ENCODE measurements around the gene CRYL1. TPM values are rescaled to one million over a fixed set of nuclear protein-coding genes. Genes with fewer than 3 reads are reported as not detected.

The CRYL1 gene
- total RNA-seq, 1 experiment from 2014 or later: 3.7 TPM

GRCh38 chr13:20439261-20439660 lies 86.4 kb downstream of the CRYL1 start:
- H3T11ph ChIP-seq (ENCODE audit: low read length): no peak overlapping the region
- H2BK20ac ChIP-seq (ENCODE audit: low read depth, low read length, poor library complexity, severe bottlenecking): no peak overlapping the region
- H3K4me2 ChIP-seq (ENCODE audit: insufficient read depth, insufficient read length, low read length): no peak overlapping the region
- H3K23me2 ChIP-seq (ENCODE audit: insufficient read length, low read depth, low read length, poor library complexity, severe bottlenecking): no peaks in the 10 kb centered on the region
- H3K27ac ChIP-seq (ENCODE audit: insufficient read length, low read depth, low read length): no peak overlapping the region
- no peak overlapping the region for H3K14ac ChIP-seq (ENCODE audit: insufficient read depth, low read length)
- no CpG with 5 or more reads among the region's 4 CpGs for WGBS (ENCODE audit: extremely low coverage, insufficient read length, low lambda C conversion rate)
- no peak overlapping the region for H3K4ac ChIP-seq (ENCODE audit: low read depth, low read length)
- H3K23ac ChIP-seq (ENCODE audit: insufficient read length, low read depth, low read length): no peak overlapping the region
- H2BK120ac ChIP-seq (ENCODE audit: low read depth, low read length, poor library complexity, severe bottlenecking): no peak overlapping the region
- Mint-ChIP-seq H3K4me1 (peaks cover 23 to 31% of the 10 kb centered on the region in 2 experiments), H3K27me3 (ENCODE audit: low read depth) (no peaks in the 10 kb centered on the region), H3K9me3 (peaks cover 2 to 3% of the 10 kb centered on the region in 2 experiments; a peak in 3 of 5 replicates), H3K27ac (no peak overlapping the region), H3K4me3 (no peak overlapping the region), H3K36me3 (ENCODE audit: insufficient read depth in 1 of 3, low read depth in 3 of 3) (peaks cover 0 to under 1% (median under 1%) of the 10 kb centered on the region in 3 experiments; a peak in 3 of 7 replicates)
- H3K18ac ChIP-seq (ENCODE audit: insufficient read length, low read depth, low read length): no peak overlapping the region
- no peak overlapping the region for H2BK15ac ChIP-seq (ENCODE audit: low read depth, low read length)
- H2AFZ ChIP-seq (ENCODE audit: low read length): no peak overlapping the region
- no peak overlapping the region for H2BK12ac ChIP-seq (ENCODE audit: insufficient read length, low read depth, low read length)
- no peak overlapping the region for H4K5ac ChIP-seq (ENCODE audit: insufficient read length, low read depth, low read length)
- H3K79me1 ChIP-seq (ENCODE audit: insufficient read depth, low read depth, low read length, poor library complexity, severe bottlenecking): no peaks in the 10 kb centered on the region
- H2BK5ac ChIP-seq (ENCODE audit: insufficient read length, low read length): no peak overlapping the region
- no peaks in the 10 kb centered on the region for H3K79me2 ChIP-seq (ENCODE audit: insufficient read depth, low read length)
- TF ChIP-seq CTCF (conservative IDR thresholded peaks at IDR 0.05): no peak
- no peak overlapping the region for H4K8ac ChIP-seq (replicated peaks; ENCODE audit: insufficient read length, low read depth, low read length)
- DNase-seq: no peak
- no peak overlapping the region for H4K91ac ChIP-seq (ENCODE audit: insufficient read length, low read depth, low read length)
- no peak overlapping the region for H3K9ac ChIP-seq (ENCODE audit: extremely low read depth, insufficient read length, low read length)
- H3K56ac ChIP-seq (ENCODE audit: insufficient read length, low read depth, low read length): no peak overlapping the region
- H3K27me3 ChIP-seq (ENCODE audit: insufficient read depth, low read length): no peaks in the 10 kb centered on the region
- H3K9me3 ChIP-seq (ENCODE audit: control insufficient read depth, low read depth, low read length): no peaks in the 10 kb centered on the region
- no peaks in the 10 kb centered on the region for H4K20me1 ChIP-seq (ENCODE audit: control insufficient read depth, insufficient read depth, insufficient read length)
- H2AK5ac ChIP-seq (ENCODE audit: insufficient read length, low read length): no peak overlapping the region
- H3K4me1 ChIP-seq (ENCODE audit: insufficient read depth, low read length): peaks cover 3% of the 10 kb centered on the region; the same call in 1 of the 2 replicates
